ENCODE measurements around the gene DHCR24.

DHCR24 gene

GRCh38 chr1:54863267-54863665 lies 23.7 kb downstream of the DHCR24 start:
- DNase-seq: no peak

GRCh38 chr1:54861070-54861761 lies 25.8 kb downstream of the DHCR24 start:
- no peak for DNase-seq

DNA sequence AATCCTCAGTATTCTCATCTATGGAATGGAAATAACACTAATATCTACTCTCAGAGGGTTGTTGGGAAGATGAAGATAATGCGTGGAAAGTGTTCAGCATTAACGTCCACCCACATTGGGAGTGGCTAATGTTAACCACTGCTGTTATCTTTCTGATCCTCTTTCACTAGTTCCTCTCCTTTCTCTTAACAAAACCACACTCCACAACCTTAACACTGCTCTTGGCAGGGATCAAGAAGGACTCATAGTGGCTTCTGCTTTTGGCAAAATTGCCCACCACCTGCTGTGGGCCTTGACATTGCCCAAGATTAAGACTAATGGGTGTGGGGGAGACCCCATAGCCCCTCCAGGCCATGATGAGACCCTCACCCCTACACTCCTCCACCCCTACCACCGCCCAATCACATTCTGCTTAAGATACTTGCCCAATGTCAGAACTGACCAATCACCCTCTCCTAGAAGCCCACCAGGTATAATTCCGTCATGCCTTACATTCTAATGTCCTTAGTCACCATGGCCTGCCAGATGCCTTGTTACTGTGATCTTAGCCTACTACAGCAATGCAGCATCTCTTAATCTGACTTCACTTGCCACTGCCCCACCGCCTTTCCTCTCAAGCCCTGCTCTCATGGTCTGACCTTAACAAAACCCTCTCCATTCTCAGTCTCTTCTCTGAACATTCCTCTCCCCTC lies 27.1 kb downstream of the DHCR24 start:
- DNase-seq: no peak

DNA sequence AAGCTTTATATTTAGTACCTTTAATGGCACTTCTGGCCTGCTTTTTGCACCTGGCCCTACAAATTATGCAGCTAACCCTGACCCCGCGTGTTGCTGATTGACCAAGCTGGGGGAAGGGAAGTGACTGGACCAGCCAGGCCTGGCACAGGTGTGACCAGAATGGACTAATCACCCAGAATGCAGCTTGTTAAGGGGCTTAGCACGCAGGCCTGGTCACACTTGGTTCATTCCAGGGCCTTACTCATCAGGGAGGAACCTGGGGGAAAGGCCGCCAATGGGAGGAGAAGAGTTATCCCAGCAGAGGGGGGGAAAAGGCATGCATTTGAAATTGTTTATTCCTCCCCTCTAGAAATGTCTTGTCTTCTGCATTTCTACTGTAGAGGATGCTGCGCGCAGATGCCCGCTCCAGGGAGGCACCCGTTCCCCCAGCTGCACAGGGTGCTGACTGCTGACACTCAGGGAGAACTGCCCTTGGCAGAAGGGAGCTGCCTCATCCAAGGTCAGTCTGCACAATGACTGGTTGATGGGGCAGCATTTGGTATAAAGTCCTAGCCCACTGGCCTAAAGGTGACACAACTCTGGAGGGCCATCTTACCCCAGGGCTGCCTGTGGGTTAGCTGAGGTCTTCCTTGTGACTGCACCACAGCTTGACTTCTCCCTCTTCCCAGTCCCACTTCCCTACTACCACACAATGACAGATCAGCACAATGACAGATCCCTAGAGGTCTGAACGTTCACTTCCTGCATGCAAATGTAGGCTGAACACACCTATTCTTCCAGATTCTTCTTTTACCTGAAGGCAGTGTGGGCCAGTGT lies 29.0 kb downstream of the DHCR24 start:
- DNase-seq: no peak

GRCh38 chr1:54857141-54857540 lies 29.9 kb downstream of the DHCR24 start:
- no peak for DNase-seq

GRCh38 chr1:54854381-54855020 lies 32.5 kb downstream of the DHCR24 start:
- no peak for DNase-seq

GRCh38 chr1:54853793-54854370 lies 33.1 kb downstream of the DHCR24 start:
- no peak for DNase-seq

DNA sequence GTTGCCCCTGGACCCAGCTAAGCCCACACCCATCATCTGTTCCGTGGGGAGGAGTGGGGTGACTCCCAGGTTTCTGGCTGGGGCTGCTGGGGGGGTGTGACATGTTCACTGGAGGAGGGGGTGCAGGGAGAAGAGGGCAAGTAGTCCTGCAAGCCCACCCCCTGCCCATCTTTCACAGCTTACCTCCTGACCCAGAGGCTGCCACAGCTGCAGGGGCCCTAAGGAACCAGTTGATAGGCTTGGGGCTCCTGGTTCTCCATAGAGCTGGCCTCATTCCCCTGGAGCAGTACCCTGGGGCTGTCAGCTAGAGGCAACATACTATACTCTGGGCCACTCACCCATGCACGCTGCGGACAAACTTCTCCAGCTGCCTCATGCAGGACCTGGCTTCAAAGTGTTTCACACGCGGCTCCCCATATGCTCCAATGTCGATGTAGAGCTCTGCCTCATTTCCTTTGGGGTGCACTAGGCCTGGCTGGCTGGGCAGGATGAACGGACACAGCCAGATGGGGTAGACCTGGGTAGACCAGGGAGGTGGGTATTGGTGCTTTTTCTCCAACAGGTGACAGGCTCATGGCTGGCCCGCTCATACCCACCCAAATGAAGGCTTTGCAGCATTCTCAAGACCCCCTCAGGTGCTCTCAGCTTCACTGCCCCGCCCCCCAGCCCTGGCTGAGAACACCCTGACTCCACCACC lies 33.8 kb downstream of the DHCR24 start:
- DNase-seq: no peak

DNA sequence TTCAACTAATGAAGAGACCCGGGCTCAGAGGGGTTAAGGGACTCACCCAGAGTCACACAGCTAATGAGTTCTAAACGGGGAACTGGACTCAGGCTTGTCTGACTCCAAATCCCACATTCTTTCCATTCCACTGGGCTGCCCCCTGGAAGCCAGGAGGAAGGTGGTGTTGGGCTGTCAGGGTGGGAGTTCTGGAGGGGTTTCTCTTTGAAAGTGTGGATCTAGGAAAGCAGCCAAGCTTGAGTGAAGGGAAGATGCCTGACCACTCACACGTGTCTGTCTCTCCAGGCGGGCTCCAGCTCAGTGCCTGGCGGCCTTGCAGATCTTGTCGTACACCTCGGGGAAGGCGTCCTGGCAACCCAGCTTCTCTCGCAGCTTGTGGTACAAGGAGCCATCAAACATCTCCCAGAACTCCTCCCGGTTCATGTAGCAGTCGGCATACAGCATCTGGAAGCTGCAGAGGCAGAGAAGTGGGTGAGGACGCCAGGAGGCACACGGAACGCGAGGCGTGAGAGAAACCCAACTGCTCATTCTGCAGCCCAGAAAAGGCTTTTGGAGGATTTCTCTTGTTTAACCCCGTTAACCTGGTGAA lies 35.0 kb downstream of the DHCR24 start:
- no peak for DNase-seq

DNA sequence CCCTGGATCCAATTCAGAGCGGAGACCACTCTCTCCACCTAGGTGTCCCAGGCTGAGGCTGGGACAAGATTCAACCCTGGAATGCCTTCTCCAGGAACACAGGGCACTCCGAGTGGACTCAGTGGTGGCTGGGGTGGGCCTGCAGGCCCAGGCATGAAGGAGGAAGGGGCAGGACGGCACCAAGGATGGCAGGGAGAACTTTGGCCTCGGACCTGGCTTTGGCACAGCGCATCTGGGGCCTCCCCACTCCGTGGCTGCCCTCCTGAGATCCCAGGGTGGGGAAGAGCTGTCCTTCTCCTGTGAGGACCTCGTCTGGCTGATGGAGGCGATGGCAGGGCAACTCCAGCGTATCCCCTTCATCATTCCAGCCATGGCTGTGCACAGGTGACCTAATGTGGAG lies 35.6 kb downstream of the DHCR24 start:
- no peak for DNase-seq

GRCh38 chr1:54850737-54851136 lies 36.3 kb downstream of the DHCR24 start:
- DNase-seq: no peak

DNA sequence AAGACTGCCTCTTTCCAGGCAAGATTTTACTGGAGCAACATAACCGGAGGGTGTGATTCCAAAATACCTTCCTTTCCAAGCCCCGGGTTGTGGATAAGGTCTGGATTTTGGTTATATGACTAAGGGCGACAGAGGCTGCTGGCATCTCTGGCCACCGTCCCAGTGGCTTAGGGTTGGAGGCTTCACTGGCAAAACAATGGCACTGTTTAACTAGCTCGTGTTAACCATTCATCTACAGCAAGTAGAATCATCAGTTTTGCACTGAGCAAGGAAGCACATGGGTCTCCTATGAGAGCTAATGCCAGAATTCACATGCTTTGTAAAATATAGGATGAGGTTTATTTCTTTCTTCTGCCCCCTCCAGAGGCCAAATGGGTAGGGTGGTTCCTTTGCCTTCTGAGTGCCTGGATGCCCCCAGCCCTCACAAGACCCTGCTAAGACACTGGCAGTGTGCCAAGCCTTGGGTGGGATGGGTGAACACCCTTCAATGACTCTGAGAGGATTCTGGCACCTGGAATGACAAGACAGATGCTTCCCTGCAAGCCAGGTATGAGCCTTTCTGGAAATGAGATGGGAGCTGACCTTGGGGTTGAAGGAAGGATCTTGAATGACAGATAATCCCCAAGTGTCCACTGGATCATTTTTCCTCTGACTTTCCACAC lies 36.8 kb downstream of the DHCR24 start:
- no peak for DNase-seq

- no peak for DNase-seq
Observed at GRCh38 chr1:54849219-54850068, 37.6 kb downstream of the DHCR24 start.

DNA sequence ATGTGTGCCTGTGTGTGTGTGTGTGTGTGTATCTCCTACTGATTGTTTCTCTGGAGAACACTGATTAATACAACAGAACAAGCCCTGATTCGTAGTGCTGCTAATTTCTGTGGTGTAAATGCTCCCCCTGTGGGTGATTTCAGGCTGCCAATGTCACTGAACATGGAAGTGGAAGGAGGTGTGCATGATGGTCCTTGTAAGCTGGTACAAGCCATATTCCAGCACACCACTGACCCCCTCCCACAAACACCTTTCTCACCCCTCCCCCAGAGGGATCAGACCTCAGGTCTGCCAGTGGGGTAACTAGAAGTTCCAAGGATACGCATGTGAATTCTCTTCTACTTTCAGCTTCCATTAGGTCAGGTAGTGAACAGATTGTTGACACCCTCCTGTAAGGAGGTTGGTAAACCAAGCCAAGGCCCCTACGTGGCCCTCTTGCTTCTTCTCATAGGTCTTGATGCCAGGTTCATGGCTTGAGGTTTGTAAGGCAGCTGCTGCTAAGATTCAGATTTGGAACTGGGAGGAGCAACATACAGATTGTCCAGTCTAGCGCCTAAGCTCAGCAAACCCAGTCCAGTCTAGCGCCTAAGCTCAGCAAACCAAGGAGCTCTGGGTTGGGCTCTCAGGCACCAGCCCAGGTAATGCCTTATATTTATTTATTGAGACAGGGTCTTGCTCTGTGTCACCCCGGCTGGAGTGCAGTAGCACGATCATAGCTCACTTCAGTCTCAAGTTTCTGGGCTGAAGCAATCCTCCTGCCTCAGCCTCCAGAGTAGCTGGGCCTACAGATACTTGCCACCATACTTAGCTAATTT lies 38.7 kb downstream of the DHCR24 start:
- no peak for DNase-seq

DNA sequence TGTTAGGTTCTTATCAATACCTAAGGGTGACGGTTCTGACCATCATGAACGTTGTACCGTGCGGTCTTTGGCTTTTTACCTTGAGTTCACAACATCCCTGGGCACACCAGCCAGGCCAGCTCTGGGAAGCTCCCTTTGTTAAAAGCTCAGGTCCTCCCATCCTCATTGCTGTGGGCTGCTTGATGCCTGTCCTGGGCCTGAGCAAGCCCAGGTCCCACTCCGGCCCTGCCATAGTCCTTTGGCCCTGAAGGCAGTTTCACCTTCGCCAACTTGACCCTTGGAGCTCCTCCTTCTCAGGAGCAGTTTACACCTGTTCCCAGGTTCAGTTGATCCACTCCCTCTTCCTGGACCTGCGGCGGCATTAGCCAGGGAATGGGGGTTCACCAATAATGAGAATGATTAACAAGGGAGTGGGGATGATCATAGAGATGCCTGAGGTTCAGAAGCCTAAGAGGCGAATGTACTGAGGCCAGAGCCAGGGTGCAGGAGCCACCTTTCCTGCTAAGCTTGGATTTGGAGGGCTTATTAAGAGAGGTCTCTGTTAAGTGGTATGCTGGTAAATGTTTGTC lies 40.2 kb downstream of the DHCR24 start:
- DNase-seq: no peak

DNA sequence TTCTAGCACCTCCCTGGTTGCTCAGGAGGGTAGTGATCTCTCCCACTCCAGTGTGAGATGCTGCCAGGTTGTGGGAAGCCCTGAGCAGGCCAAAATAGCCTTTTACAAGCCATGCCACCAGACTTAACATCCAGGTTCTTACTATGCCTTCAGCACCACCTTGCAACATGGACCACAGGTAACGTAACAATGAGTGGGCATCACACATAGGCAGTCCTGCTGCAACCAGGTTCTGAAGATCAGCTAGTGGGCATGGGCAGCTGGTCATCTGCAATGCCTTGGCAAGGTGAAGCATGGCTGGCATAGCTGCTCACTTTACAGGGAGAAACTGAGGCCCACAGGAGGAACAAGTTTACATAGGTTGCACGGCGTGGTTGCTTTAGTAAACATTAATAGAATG lies 40.7 kb downstream of the DHCR24 start:
- no peak for DNase-seq

DNA sequence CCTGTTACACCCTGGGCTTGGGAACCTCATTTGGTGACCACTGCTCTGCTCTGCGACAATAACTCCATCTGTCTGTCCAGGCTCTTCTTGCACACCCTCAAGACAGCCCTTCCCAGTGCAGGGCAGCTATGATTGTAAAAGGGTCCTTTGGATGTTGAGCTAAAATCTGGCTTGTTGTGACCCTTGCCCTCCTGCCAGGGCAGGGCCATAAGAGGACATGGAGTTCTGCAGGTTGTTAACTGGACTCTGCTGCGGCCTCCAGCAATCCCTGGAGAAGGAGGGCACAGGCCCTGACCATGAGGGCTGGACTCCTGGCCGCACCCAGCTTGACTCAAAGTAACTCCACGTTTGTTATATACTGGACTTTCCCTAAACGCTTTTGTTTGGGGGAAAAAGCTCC lies 41.2 kb downstream of the DHCR24 start:
- DNase-seq: no peak

DNA sequence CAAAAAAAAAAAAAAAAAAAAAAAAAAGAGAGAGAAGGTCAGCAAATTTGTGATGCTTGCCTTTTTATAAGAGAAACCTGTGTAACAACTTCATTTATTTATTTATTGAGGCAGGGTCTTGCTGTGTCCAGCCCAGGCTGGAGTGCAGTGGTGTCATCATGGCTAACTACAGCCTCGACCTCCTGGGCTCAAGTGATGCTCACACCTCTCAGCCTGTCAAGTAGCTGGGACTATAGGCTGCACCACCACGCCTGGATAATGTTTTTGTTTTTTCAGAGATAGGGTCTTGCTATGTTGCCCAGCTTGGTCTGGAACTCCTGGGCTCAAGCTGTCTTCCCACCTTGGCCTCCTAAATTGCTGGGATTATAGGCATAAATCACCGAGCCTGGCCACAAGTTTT lies 42.4 kb downstream of the DHCR24 start:
- DNase-seq: no peak

- DNase-seq: no peak
Observed at GRCh38 chr1:54843449-54843848, 43.5 kb downstream of the DHCR24 start.
